Measurements from ENCODE around the gene TMIGD3. TPM values are rescaled to one million over a fixed set of nuclear protein-coding genes. Genes with fewer than 3 reads are reported as not detected.
A peak's percentile ranks its signal among the peaks of the same experiment; 100 is the strongest.

The TMIGD3 gene
- polyA plus RNA-seq, 10 donors = 0.32 to 1.1 (median 0.69) TPM

DNA sequence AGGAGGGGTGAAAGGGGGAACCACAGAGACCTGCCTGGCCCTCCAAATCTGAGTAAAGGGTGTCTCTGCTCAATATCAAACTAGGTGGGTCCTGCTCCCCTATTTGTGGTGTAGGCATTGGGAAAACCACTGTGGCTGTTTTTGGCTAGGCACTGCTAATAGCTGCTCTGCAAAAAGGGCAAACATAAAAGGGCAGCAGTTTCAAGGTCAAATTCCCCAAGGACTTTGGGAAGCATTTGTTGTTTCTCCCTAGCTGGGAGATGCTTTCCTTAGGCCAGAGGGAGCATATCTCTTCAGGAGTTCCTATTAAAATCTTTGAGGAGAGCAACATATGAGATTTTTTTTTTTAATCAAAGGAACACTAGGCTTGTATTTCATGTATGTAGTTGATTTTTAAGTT lies 27.2 kb downstream of the TMIGD3 start:
- DNase-seq = no peak

- no peak for DNase-seq
Observed at GRCh38 chr1:111475701-111476100, 27.7 kb downstream of the TMIGD3 start.

DNA sequence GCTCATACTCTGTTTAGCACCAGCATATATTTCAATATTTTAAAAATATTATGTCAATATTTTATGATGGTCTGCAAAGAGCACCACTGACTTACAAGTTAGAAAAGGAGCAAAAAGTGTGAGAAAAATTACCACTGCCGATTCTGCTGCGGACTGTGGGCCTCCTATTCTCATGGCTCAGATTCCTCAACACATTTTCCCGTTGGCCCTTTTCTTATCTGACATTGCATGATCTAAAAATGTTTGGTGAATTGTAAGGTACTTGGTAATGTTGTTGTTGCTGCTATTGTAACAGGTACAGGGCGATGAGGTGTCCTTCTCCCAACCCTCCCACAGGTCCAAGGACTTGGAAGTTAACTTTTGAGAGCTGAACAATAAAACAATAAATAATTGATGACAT lies 28.9 kb downstream of the TMIGD3 start:
- DNase-seq = no peak

- peak in 1 of 3 donors; percentile 53 for DNase-seq
Observed at GRCh38 chr1:111474106-111474505, 29.3 kb downstream of the TMIGD3 start.

- DNase-seq = no peak
Observed at GRCh38 chr1:111471538-111471937, 31.9 kb downstream of the TMIGD3 start.

GRCh38 chr1:111471012-111471411 lies 32.4 kb downstream of the TMIGD3 start:
- peak in 1 of 3 donors; percentile 31 for DNase-seq

GRCh38 chr1:111470596-111470995 lies 32.8 kb downstream of the TMIGD3 start:
- DNase-seq = no peak

- no peak for DNase-seq
Observed at GRCh38 chr1:111469539-111469938, 33.9 kb downstream of the TMIGD3 start.

DNA sequence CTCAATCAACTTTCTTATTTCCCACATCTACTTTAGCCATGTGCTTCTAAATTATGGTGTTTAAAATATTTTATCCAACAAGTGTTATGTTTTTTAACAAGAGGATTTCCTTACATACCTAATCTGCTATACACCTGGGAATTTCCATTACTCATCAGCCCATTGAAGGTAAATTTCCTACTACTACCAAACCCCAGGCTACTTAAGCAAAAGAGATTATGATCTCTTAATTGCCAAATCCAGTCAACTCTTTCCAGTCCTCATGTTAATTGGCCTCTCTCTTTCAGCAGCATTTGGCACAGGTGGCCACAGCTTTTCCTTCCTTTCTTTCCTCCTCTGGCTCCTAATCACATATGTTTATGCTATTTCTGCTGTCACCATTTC lies 34.7 kb downstream of the TMIGD3 start:
- DNase-seq = no peak

DNA sequence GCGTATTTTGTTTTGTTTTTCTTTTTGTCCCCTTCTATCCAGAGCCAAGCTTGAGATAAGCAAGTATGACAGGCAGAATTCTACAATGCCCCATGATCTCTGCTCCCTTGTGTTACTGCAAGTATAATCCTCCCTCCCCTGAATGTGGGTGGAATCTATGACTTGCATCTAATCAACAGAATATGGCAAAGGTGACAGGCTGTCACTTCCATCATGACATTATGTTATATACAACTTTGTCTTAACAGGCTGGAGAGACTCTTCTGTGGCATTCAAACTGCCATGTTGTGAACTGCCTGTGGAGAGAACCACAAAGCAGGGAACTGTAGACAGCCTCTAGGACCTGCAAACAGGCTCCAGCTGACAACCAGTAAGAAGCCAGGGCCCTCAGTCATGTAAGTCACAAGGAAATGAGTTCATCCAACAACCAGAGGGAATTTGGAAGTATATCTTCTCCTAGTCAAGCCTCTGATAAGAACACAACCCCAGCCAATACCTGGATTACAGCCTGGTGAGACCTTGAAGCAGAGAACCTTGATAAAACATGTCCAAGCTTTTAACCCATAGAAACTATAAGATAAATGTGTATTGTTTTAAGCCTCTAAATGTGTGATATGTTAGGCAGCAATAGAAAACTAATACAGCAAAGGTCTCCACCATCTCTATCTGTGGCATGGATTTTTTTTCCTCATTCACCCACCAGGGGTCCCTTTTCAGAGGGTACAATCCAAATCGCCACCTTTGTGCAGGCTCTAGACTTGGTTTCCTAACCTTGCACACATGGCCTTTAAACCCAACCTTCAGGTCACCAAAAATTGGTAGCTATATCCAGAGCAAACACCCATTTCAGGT lies 35.3 kb downstream of the TMIGD3 start:
- DNase-seq = no peak

DNA sequence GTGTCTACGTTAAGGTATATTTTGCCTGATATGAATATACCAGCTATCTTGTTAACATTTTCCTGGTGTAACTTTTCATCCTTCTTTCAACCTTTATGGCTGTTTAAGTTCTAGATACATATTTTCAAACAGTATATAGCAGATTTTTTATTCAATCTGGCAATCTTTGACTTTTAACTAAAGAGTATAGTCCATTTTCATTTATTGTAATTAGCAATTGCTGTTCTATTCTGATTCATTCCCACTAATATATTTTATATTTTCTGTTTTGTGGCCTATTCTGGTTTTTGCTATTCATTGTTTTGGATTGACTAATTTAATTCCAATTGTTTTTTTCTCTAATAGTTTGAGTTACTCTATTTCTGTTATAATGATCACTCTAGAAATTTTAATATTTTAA lies 37.0 kb downstream of the TMIGD3 start:
- DNase-seq = no peak

- no peak for DNase-seq
Observed at GRCh38 chr1:111465754-111466153, 37.7 kb downstream of the TMIGD3 start.

DNA sequence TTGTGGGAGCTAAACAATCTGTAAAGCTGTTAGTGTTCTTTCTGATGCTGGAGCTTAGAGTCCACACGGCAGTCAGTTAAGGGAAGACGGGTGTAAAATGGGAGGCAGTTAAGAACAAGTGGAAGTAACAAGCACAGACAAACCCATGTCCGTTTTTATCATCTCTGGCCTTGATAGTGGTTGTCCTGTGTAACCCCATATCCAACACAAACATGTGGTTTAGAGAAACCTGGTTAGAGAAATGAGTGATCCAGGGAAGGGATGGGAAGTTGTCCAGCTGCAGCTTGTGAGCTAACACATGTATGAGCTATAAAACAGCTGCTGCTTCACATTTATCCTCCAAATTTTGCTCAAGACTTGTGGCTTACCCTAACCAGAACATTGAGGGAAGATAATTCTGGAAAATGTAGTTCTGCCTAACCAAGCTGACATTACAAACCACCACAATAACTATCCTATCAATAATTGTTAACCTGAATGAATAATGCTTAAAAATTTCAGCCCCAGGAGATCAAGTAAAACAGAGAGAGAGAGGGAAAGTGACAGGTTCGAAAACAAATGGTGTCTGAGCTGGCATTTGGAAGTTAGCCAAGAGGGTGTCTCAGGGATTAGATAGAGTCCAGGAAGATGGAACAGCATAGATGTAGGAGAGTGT lies 40.3 kb downstream of the TMIGD3 start:
- peak in 1 of 3 donors; percentile 32 for DNase-seq

- no peak for DNase-seq
Observed at GRCh38 chr1:111462370-111463028, 40.9 kb downstream of the TMIGD3 start.

DNA sequence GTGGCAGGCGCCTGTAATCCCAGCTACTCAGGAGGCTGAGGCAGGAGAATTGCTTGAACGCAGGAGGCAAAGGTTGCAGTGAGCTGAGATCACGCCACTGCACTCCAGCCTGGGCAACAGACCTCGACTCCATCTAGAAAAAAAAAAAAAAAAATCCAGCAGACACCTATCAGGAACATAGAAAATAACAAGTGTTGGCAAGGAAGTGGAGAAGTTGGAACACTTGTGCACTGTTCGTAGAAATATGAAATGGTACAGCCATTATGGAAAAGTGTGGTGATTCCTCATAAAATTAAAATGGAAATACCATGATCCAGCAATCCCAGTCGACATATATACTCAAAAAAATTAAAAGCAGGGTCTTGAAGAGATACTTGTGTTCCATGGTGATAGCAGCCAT lies 41.7 kb downstream of the TMIGD3 start:
- no peak for DNase-seq

GRCh38 chr1:111455642-111456031 lies 47.8 kb downstream of the TMIGD3 start:
- no peak for DNase-seq

- no peak for DNase-seq
Observed at GRCh38 chr1:111454859-111455641, 48.4 kb downstream of the TMIGD3 start.

DNA sequence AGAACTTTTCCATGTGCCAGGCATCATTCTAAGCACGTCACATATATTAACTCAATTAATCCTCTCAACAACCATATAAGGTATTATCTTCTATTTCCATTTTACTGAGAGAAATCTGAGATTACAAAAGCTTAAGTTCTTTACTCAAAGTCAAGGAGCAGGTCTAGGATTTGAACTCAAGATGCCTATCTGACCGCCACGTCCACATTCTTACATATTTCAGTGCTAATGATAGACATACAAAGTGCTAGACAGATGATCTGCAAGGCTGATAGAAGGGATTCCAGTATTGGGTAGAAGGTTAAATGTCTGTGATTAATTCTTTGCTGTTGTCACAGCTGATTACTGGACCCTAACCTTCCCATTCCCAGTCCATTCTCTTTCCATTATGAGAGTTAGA lies 49.7 kb downstream of the TMIGD3 start:
- no peak for DNase-seq

- no peak for DNase-seq
Observed at GRCh38 chr1:111452581-111452980, 50.9 kb downstream of the TMIGD3 start.

DNA sequence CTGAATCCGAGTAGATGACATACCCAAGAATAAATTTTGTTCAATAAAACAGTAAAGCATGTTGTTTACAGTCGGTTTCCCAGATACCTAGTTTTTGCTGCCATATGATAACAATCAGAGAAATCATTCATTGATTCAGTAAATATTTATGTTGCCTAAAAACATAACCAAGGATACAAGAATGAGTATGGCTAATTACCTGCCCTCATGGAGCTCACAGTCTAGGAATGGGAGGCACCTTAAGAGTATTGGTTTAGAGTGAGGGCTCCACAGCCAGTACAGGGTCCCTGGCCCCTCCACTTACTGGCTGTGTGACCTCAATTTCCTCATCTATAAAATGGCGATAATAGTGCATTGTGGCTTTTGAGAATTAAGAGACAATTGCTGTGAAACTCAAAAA lies 53.2 kb downstream of the TMIGD3 start:
- DNase-seq = no peak

DNA sequence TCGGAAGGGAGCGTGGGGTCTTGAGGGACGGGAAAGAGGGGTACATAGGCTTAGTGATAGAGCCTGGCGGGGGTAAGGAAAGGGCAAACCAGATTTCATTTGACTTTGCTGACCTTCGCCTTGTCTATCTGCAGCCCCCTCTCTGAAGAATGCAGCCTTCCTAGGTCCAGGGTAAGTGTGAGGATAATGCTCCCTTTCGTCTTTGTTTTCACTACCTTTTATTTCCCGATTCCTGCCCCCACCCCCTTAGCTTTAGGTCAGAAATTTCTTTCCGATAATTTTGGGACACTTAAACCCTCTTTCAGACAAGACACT lies 53.8 kb downstream of the TMIGD3 start:
- DNase-seq = no peak
